ENCODE results near the gene KDM8.

DNA sequence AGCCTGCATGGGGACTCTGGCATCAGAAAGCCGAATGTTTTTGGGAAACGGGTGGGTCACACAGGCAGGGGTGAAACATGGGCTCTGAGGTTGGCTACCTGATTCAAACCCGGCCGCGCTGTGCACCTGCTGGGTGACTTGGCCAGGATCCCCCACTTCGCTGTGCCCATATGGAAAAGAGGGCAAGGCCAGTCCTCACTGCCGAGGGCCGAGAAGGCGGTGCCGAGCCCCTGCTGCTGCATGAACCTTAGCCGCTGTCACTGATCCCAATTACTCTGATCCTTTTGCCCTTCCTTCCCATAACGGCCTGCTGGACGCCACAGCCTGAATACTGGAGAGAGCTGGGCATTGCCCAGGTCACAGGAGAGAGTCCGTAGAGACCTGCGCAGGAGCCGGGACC, 17.7 kb downstream of the KDM8 start:
- no peak for TF ChIP-seq EZH2phosphoT487 (IDR thresholded peaks at IDR 0.05; ENCODE audit: borderline replicate concordance, low read depth)
- no peak for TF ChIP-seq POLR2AphosphoS5 (IDR thresholded peaks at IDR 0.05; ENCODE audit: low read depth, low read length)
- TF ChIP-seq, protein P1, sequence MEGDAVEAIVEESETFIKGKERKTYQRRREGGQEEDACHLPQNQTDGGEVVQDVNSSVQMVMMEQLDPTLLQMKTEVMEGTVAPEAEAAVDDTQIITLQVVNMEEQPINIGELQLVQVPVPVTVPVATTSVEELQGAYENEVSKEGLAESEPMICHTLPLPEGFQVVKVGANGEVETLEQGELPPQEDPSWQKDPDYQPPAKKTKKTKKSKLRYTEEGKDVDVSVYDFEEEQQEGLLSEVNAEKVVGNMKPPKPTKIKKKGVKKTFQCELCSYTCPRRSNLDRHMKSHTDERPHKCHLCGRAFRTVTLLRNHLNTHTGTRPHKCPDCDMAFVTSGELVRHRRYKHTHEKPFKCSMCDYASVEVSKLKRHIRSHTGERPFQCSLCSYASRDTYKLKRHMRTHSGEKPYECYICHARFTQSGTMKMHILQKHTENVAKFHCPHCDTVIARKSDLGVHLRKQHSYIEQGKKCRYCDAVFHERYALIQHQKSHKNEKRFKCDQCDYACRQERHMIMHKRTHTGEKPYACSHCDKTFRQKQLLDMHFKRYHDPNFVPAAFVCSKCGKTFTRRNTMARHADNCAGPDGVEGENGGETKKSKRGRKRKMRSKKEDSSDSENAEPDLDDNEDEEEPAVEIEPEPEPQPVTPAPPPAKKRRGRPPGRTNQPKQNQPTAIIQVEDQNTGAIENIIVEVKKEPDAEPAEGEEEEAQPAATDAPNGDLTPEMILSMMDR (IDR thresholded peaks at IDR 0.05), result no peak
- no peak for TF ChIP-seq GABPA (IDR thresholded peaks at IDR 0.05; ENCODE audit: low read depth)
- no peak for TF ChIP-seq EP300 (IDR thresholded peaks at IDR 0.05; ENCODE audit: borderline replicate concordance in 1 of 2, low read depth in 1 of 2, low read length in 1 of 2)
